ENCODE measurements around the gene ADGRE2.

DNA sequence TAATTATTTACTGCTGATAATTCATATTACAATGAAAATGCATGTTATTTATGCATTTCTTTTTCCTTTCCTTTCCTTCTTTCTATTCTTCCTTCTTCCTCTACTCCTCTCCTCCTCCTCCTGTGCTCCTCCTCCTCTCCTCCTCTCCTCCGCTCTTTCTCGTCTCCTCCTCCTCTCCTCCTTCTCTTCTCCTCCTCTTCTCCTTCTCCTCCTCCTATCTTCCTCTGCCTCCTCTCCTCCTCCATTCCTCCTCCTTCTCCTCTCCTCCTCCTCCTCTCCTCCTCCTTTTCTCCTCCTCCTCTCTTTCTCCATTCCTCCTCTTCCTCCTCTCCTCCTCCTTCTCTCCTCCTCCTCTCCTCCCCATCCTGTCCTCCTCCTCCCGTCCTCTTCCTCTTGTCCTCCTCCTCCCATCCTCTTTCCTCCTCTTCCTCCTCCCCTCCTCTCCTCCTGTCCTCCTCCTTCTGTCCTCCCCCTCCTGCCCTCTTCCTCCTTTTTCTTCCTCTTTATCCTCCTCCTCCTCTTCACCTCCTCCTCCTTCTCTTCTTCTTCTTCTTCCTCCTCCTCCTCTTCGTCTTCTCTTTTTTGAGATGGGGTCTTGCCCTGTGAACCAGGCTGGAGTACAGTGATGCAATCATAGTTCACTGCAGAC, 14.7 kb downstream of the ADGRE2 start:
- TF ChIP-seq, protein P1, sequence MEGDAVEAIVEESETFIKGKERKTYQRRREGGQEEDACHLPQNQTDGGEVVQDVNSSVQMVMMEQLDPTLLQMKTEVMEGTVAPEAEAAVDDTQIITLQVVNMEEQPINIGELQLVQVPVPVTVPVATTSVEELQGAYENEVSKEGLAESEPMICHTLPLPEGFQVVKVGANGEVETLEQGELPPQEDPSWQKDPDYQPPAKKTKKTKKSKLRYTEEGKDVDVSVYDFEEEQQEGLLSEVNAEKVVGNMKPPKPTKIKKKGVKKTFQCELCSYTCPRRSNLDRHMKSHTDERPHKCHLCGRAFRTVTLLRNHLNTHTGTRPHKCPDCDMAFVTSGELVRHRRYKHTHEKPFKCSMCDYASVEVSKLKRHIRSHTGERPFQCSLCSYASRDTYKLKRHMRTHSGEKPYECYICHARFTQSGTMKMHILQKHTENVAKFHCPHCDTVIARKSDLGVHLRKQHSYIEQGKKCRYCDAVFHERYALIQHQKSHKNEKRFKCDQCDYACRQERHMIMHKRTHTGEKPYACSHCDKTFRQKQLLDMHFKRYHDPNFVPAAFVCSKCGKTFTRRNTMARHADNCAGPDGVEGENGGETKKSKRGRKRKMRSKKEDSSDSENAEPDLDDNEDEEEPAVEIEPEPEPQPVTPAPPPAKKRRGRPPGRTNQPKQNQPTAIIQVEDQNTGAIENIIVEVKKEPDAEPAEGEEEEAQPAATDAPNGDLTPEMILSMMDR (conservative IDR thresholded peaks at IDR 0.05; ENCODE audit: low read length): no peak
- no peak for TF ChIP-seq EZH2phosphoT487 (IDR thresholded peaks at IDR 0.05; ENCODE audit: borderline replicate concordance, low read depth, low read length)

Measured in OCI-LY7 (cell line).